ENCODE results near the gene IPO4. TPM values are rescaled to one million over a fixed set of nuclear protein-coding genes. Genes with fewer than 3 reads are reported as not detected.
A peak's percentile ranks its signal among the peaks of the same experiment; 100 is the strongest.

Gene IPO4
- total and polyA plus RNA-seq, 2 of the 13 experiments (the other 11 are each of a cell fraction or from before 2014, with no cell fraction given), result 39.0 to 179 TPM

- TF ChIP-seq GTF3A (CRISPR knock-in tag; conservative IDR thresholded peaks at IDR 0.05), result no peak
- TF ChIP-seq EP300 (IDR thresholded peaks at IDR 0.05; ENCODE audit: low read depth in 2 of 2, low read length in 2 of 2), result no peak
- TF ChIP-seq EP300 (CRISPR knock-in tag; IDR thresholded peaks at IDR 0.05; ENCODE audit: borderline replicate concordance), result peak; percentile 52; the same call in 1 of the 2 replicates
- no peak for TF ChIP-seq ZNF337 (CRISPR knock-in tag; IDR thresholded peaks at IDR 0.05; ENCODE audit: borderline replicate concordance, low read depth)
- TF ChIP-seq HIVEP1 (CRISPR knock-in tag; IDR thresholded peaks at IDR 0.05), result 0 out of 2 replicates have a peak, but pooled peaks have one; percentile 42
- TF ChIP-seq RARA (CRISPR knock-in tag; IDR thresholded peaks at IDR 0.05), result no peak
- TF ChIP-seq ZFYVE20 (CRISPR knock-in tag; IDR thresholded peaks at IDR 0.05; ENCODE audit: borderline replicate concordance, low read depth), result no peak
- TF ChIP-seq, protein P1, sequence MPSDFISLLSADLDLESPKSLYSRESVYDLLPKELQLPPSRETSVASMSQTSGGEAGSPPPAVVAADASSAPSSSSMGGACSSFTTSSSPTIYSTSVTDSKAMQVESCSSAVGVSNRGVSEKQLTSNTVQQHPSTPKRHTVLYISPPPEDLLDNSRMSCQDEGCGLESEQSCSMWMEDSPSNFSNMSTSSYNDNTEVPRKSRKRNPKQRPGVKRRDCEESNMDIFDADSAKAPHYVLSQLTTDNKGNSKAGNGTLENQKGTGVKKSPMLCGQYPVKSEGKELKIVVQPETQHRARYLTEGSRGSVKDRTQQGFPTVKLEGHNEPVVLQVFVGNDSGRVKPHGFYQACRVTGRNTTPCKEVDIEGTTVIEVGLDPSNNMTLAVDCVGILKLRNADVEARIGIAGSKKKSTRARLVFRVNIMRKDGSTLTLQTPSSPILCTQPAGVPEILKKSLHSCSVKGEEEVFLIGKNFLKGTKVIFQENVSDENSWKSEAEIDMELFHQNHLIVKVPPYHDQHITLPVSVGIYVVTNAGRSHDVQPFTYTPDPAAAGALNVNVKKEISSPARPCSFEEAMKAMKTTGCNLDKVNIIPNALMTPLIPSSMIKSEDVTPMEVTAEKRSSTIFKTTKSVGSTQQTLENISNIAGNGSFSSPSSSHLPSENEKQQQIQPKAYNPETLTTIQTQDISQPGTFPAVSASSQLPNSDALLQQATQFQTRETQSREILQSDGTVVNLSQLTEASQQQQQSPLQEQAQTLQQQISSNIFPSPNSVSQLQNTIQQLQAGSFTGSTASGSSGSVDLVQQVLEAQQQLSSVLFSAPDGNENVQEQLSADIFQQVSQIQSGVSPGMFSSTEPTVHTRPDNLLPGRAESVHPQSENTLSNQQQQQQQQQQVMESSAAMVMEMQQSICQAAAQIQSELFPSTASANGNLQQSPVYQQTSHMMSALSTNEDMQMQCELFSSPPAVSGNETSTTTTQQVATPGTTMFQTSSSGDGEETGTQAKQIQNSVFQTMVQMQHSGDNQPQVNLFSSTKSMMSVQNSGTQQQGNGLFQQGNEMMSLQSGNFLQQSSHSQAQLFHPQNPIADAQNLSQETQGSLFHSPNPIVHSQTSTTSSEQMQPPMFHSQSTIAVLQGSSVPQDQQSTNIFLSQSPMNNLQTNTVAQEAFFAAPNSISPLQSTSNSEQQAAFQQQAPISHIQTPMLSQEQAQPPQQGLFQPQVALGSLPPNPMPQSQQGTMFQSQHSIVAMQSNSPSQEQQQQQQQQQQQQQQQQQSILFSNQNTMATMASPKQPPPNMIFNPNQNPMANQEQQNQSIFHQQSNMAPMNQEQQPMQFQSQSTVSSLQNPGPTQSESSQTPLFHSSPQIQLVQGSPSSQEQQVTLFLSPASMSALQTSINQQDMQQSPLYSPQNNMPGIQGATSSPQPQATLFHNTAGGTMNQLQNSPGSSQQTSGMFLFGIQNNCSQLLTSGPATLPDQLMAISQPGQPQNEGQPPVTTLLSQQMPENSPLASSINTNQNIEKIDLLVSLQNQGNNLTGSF (CRISPR knock-in tag; IDR thresholded peaks at IDR 0.05), result peak; percentile 62; the same call in 1 of the 2 replicates
- no peak for TF ChIP-seq MAFF (IDR thresholded peaks at IDR 0.05; ENCODE audit: low read depth, low read length)
- TF ChIP-seq KLF12 (CRISPR knock-in tag; IDR thresholded peaks at IDR 0.05; ENCODE audit: borderline replicate concordance), result no peak
- TF ChIP-seq, protein P2, sequence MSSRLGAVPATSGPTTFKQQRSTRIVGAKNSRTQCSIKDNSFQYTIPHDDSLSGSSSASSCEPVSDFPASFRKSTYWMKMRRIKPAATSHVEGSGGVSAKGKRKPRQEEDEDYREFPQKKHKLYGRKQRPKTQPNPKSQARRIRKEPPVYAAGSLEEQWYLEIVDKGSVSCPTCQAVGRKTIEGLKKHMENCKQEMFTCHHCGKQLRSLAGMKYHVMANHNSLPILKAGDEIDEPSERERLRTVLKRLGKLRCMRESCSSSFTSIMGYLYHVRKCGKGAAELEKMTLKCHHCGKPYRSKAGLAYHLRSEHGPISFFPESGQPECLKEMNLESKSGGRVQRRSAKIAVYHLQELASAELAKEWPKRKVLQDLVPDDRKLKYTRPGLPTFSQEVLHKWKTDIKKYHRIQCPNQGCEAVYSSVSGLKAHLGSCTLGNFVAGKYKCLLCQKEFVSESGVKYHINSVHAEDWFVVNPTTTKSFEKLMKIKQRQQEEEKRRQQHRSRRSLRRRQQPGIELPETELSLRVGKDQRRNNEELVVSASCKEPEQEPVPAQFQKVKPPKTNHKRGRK (CRISPR knock-in tag; IDR thresholded peaks at IDR 0.05), result peak; percentile 92
- no peak for TF ChIP-seq ZNF138 (CRISPR knock-in tag; IDR thresholded peaks at IDR 0.05; ENCODE audit: low read depth)
- no peak for TF ChIP-seq DBP (CRISPR knock-in tag; IDR thresholded peaks at IDR 0.05; ENCODE audit: not compliant biosample characterization)
- no peak for TF ChIP-seq SP1 (IDR thresholded peaks at IDR 0.05)
- no peak for TF ChIP-seq SP1 (CRISPR knock-in tag; IDR thresholded peaks at IDR 0.05)
- TF ChIP-seq KLF16 (CRISPR knock-in tag; IDR thresholded peaks at IDR 0.05), result no peak
- TF ChIP-seq MTA3 (CRISPR knock-in tag; IDR thresholded peaks at IDR 0.05), result no peak
- no peak for TF ChIP-seq KDM1A (CRISPR knock-in tag; IDR thresholded peaks at IDR 0.05)
- no peak for TF ChIP-seq ZKSCAN8 (CRISPR knock-in tag; IDR thresholded peaks at IDR 0.05; ENCODE audit: borderline replicate concordance)
- no peak for TF ChIP-seq RCOR2 (CRISPR knock-in tag; IDR thresholded peaks at IDR 0.05)
- no peak for TF ChIP-seq FOXA1 (IDR thresholded peaks at IDR 0.05)
- TF ChIP-seq FOXA1 (CRISPR knock-in tag; IDR thresholded peaks at IDR 0.05), result peak; percentile 5; the same call in 1 of the 2 replicates
- TF ChIP-seq ZBTB20 (CRISPR knock-in tag; IDR thresholded peaks at IDR 0.05; ENCODE audit: borderline replicate concordance, low read depth), result peak; percentile 51; the same call in 1 of the 2 replicates
- 0 out of 2 replicates have a peak, but pooled peaks have one; percentile 13 for TF ChIP-seq ZNF720 (CRISPR knock-in tag; IDR thresholded peaks at IDR 0.05)
- no peak for TF ChIP-seq GLI4 (CRISPR knock-in tag; IDR thresholded peaks at IDR 0.05; ENCODE audit: borderline replicate concordance)
- peak; percentile 31; the same call in 1 of the 2 replicates for TF ChIP-seq DNMT3B (CRISPR knock-in tag; conservative IDR thresholded peaks at IDR 0.05)
Measured at GRCh38 chr14:24135584-24135833, 53.1 kb downstream of the IPO4 start (continued).

All from HepG2 (cell line).